HG02852 (cell line): Measurements from ENCODE around the gene B4GALT5.
A peak's percentile ranks its signal among the peaks of the same experiment; 100 is the strongest.
"Not testable (repeated sequence)": the region's sequence is repeated elsewhere in the genome, so short reads cannot be mapped to it uniquely, and the experiment has no call there.

ENCODE experiments used
- ATAC-seq: cut with Tn5 transposase; IDR thresholded peaks from one replicate; pipeline ENCODE4 v1.9.1; 2021; ENCODE audit warnings: mild to moderate bottlenecking, moderate library complexity; ENCODE audit not compliant: unreplicated experiment

Gene B4GALT5

GRCh38 chr20:49631061-49631716, 82.5 kb downstream of the B4GALT5 start:
- ATAC-seq, result no peak

GRCh38 chr20:49630396-49630951, 83.2 kb downstream of the B4GALT5 start:
- peak; percentile 77 for ATAC-seq

GRCh38 chr20:49629606-49630005, 84.1 kb downstream of the B4GALT5 start:
- no peak for ATAC-seq

GRCh38 chr20:49628280-49628679, 85.4 kb downstream of the B4GALT5 start:
- ATAC-seq, result not testable (repeated sequence)

- no peak for ATAC-seq
Observed at GRCh38 chr20:49627329-49627761, 86.3 kb downstream of the B4GALT5 start.

- not testable (repeated sequence) for ATAC-seq
Observed at GRCh38 chr20:49624988-49625387, 88.7 kb downstream of the B4GALT5 start.

- no peak for ATAC-seq
Observed at GRCh38 chr20:49624317-49624716, 89.4 kb downstream of the B4GALT5 start.

DNA sequence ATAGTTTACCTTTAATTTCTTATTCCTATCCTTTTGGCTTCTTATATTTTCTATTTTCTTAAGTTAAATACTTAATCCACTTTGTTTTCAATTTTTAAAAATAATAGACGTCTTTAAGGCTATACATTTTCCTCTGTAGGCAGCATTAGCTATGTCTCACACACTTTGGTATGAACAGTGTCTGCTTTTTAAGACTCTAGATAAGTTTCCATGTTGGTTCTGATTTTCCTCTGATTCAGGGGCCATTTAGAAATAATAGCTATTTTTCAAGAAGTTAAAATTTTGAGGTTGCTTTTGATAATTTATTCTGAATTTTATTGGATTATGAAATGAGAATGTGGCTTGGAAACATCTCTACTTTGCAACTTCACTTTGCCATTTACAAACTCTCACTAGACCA, 91.4 kb downstream of the B4GALT5 start:
- ATAC-seq, result no peak

- ATAC-seq, result peak; percentile 83
Observed at GRCh38 chr20:49620364-49621240, 93.1 kb downstream of the B4GALT5 start.

DNA sequence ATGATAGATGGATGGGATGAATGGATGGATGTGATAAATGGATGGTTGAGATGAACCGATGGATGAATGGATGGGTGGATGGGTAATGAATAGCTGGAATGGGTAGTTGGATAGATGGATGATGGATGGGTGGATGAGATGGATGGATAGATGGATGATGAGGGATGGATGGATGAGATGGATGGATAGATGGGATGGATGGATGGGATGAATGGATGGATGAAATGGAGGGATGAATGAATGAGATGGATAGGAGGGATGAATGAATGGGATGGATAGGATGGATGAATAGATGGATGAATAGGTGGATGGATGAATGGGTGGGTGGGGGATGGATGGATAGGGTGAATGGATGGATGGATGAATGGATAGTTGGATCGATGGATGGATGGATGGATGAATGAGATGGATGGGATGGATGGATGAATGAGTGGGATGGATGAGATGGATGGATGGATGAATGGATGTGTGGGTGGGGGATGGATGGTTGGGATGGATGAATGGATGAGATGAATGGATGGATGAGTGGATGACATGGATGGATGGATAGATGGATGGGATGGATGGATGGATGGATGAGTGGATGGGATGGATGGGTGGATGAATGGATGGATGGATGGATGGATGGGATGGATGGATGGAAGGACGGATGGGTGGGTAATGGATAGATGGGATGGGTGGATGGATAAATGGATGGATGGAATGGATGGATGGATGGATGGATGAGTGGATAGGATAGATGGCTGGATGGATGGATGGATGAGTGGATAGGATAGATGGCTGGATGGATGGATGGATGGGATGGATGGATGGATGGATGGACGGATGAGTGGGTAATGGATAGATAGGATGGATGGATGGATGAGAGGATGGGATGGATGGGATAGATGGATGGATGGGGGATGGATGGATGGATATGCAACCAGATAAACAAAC, 94.3 kb downstream of the B4GALT5 start:
- ATAC-seq, result no peak

DNA sequence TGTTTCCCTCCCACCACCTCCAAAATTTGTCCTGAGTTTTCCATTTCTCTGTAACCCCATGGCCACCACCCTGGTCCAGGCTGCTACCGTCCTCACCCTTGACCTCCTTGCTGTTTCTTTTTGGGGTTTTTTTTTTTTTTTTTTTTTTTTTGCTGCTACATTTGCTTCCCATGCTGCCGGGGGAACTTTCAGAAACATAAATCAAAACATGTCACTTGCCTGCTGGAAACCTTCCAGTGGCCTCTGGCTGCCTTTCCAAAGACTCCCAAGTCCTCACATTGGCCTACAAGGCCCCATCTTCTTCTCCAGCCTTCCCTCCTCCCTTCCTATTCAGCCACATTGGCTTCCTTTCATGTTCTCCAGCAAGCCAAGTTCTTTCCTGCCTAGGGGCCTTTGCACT, 95.4 kb downstream of the B4GALT5 start:
- no peak for ATAC-seq

DNA sequence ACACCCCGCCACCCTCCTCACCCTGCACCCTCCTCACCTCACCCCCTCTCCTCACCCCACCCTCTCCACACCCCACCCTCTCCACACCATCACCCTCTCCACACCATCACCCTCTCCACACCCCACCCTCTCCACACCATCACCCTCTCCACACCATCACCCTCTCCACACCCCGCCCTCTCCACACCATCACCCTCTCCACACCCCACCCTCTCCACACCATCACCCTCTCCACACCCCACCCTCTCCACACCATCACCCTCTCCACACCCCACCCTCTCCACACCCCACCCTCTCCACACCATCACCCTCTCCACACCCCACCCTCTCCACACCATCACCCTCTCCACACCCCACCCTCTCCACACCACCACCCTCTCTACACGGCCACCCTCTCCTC, 96.3 kb downstream of the B4GALT5 start:
- ATAC-seq, result not testable (repeated sequence)

DNA sequence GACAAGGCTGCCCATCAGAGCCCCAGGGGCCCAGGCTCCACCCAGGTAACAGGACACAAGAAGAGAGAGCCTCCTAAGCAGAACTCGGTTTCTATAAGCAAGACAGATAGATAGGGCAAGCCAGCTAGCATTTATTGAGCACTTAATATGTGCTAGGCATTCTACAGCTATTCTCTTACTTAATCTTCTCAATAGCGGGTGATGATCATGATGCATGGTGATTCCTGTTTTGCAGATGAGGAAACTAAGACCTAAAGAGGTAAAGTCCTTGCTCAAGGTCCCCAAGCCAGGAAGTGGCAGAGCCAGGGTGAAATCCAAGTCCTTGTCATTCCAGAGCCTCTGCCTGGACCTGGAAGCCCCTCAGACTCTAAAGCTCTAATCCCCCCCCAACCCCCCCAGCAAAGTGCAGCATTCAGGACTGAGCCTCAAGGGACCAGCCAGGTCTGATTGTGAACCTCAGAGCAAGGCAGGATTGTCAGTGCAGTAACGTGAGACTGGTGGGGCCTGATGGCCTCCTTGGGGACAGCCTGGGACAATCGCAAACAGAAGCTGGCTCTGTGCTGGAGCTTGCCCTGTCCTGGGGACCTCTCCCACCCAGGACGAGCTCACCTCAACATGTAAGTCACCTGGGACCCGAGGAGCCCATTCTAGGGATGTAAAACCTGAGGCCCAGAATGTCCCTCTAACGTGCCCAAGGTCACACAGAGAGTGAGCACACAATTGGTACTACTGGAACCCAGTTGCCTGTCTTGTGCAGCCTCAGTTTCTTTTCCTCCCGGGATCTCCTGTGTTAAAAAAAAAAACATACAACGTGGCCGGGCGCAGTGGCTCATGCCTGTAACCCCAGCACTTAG, 97.3 kb downstream of the B4GALT5 start:
- ATAC-seq, result no peak

DNA sequence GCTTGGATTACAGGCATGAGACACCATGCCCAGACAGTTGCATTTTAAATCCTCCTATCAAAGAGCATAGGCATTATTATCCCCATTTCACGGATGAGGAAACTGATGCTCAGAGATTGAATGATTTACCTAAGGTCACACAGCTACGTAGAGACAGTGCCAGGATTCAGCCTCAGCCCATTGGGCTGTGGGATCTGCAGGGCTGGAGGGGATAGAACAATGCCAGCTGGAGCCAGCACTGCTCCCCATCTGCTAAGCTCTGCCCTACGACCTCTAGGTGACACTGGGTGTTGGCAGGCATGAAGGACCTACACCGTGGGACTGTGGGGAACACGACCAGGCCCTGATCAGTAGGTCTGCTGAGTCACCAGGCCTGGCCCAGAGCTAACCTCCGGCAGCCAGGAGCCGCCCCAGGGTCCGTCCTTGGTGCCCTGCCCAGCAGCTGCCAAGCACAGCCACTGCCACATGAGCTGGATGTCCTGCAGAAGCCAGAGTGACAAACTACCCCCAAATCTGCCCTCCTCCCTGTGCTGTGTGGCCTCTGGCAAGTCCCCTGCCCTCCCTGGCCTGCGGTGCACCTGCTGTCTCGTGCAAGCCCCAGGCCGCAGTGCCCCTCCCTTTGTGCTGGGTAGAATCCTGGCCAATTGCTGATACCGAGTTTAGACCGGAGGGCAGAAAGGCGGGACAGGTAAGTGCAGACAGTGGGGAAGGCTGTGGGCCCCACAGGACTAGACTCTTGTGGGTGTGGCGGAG, 98.1 kb downstream of the B4GALT5 start:
- no peak for ATAC-seq

DNA sequence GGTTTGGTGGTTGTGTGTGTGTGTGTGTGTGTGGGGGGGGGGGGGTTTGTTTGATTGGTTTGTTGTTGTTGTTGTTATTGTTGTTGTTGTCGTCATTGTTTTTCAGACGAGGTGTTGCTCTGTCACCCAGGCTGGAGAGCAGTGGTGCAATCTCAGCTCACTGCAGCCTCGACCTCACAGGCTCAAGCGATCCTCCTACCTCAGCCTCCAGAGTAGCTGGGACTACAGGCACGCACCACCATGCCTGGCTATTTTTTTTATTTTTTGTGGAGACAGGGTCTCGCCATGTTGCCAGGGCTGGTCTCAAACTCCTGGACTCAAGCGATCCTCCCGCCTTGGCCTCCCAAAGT, 98.7 kb downstream of the B4GALT5 start:
- not testable (repeated sequence) for ATAC-seq

- no peak for ATAC-seq
Observed at GRCh38 chr20:49614338-49615050, 99.2 kb downstream of the B4GALT5 start.

DNA sequence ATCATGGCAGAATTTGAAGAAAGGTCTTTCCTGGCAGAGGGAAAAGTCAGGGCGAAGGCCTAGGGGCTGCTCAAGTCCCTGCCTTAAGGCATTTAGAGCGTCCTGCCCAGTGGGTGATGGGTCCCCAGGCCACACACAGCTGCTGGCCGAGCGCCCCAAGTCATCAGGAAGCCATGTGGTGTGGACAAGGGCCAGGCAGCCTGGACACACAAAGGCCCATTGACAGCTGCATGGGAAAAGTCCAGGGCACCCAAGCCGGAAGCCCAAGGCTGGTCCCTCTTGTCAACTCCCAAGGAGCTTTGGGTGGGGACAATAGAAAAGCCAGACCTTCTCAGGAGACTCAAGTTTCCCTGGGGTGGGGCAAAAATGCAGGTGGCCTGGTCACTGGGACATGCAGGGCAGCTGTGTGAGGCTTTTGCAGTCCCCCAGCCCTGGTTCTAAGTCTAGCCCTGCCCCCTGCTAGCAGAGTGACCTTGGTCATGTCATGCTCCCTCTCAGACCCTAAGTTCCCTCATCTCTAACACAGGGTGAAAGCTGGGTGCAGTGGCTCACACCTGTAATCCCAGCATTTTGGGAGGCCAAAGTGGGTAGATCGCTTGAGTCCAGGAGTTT, 101.4 kb downstream of the B4GALT5 start:
- ATAC-seq, result no peak

GRCh38 chr20:49611539-49612126, 102.0 kb downstream of the B4GALT5 start:
- not testable (repeated sequence) for ATAC-seq
